ENCODE measurements around the gene KLHDC4. TPM values are rescaled to one million over a fixed set of nuclear protein-coding genes. Genes with fewer than 3 reads are reported as not detected.

Gene KLHDC4
- total and polyA plus RNA-seq, 7 donors = 12.7 to 71.0 (median 25.5) TPM

DNA sequence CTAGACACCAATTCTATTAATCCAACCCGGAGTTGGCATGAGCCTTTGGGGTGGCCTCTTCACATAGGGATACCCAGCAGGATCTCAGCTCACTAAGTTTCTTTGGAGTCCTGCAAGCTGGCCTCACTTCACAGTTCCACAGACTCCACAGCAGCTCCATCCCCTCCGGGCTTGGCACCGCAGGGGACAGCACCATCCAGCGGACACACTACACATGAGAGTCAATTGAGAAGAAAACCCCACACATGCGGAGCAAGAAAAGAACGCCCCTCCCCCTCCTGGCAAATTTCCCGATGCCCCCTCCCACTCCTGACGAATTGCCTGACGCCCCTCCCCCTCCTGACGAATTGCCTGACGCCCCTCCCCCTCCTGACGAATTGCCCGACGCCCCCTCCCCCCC, 31.1 kb downstream of the KLHDC4 start:
- H3K4me3 ChIP-seq = no peak overlapping the region
- no peak for DNase-seq
- WGBS, 2 donors = 82 to 86% methylated on average over 14 of the region's 14 CpGs
- H3K27me3 ChIP-seq = no peaks in the 10 kb centered on the region
- peaks cover 0 to 35% (median 8%) of the 10 kb centered on the region in 4 donors for H3K36me3 ChIP-seq
- intact Hi-C loops (cut with DNase I) = no loop called here
- TF ChIP-seq POLR2A (IDR thresholded peaks at IDR 0.05) (no peak), EP300 (IDR thresholded peaks at IDR 0.05) (no peak), CTCF (IDR thresholded peaks at IDR 0.05) (no peak)
- H3K4me1 ChIP-seq = no peaks in the 10 kb centered on the region
- H3K27ac ChIP-seq = no peak overlapping the region
- H3K9me3 ChIP-seq = no peaks in the 10 kb centered on the region

DNA sequence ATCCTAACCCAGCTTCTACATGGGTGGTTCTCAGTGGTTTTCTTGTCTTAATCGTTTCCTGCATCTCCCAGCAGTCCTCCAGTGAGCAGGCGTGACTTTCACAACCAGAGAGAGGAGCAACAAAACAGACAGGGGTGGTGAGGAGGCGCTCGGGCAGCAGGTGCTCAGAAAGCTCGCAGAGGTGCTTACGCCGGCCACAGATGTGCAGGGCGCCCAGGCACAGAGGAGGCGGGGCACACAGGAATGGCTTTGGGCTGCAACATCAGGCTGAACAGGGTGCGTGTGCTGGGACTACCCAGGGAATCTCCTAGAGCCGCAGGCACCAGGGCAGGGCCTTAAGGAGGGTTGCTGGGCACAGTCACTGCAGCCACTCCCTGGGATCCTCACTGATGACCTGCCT, 32.6 kb downstream of the KLHDC4 start:
- TF ChIP-seq CTCF (IDR thresholded peaks at IDR 0.05) (no peak), POLR2A (IDR thresholded peaks at IDR 0.05) (no peak), POLR2AphosphoS5 (IDR thresholded peaks at IDR 0.05) (no peak), EP300 (IDR thresholded peaks at IDR 0.05) (no peak)
- no peak for DNase-seq
- H3K4me3 ChIP-seq = no peak overlapping the region
- H3K9me3 ChIP-seq = no peaks in the 10 kb centered on the region
- peaks cover 0 to 47% (median 12%) of the 10 kb centered on the region in 4 donors for H3K36me3 ChIP-seq
- H3K27me3 ChIP-seq = no peaks in the 10 kb centered on the region
- 65 to 80% methylated on average over 11 of the region's 11 CpGs for WGBS, 2 donors
- intact Hi-C loops (cut with DNase I) = no loop called here
- no peaks in the 10 kb centered on the region for H3K4me1 ChIP-seq
- H3K27ac ChIP-seq = no peak overlapping the region

- no peaks in the 10 kb centered on the region for H3K4me1 ChIP-seq
- DNase-seq = no peak
- 96% methylated on average over 13 of the region's 13 CpGs for WGBS, 2 donors
- H3K36me3 ChIP-seq = peaks cover 0 to 53% (median 11%) of the 10 kb centered on the region in 4 donors
- no peak for TF ChIP-seq POLR2A (IDR thresholded peaks at IDR 0.05)
- TF ChIP-seq POLR2AphosphoS5 (IDR thresholded peaks at IDR 0.05) = no peak
- TF ChIP-seq EP300 (IDR thresholded peaks at IDR 0.05) = no peak
- TF ChIP-seq CTCF (IDR thresholded peaks at IDR 0.05) = no peak
- no peak overlapping the region for H3K27ac ChIP-seq
- intact Hi-C loops (cut with DNase I) = no loop called here
- no peaks in the 10 kb centered on the region for H3K27me3 ChIP-seq
- H3K4me3 ChIP-seq = no peak overlapping the region
- H3K9me3 ChIP-seq = no peaks in the 10 kb centered on the region
Observed at GRCh38 chr16:87731607-87732006, 34.2 kb downstream of the KLHDC4 start.

DNA sequence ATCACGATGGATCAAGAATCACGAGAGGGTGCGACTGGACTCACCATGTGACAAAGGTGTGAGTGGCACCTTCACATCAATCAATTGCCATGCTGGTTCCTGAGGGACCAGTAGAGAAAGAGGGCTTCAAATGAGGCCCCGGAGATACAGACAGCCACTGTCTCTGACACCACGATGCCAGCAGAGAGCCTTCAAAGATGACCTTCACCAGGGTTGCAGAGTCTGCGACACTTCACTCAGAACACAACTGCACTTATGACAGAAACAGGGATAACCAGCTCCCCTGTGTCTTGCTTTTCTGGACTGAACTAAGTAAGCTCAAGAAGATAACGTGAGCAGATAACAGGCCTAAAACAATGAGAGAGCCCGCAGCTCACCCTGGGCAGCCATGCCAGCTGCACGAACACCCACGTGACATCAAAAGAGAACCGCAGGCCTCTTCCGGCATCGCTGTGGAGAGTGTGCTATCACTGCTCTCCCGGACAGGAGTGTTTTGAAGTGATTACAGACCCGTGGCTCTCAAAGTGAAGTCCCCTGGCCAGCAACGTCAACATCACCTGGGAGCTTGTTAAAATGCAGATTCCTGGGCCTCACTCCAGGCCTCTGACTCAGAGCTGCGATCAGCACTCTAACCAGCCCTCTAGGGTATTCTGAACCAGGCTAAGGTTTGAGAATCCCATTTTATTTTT, 36.4 kb downstream of the KLHDC4 start:
- Histone ChIP-seq H3K4me3 (no peak overlapping the region), H3K36me3 (peaks cover 0 to 49% (median 10%) of the 10 kb centered on the region in 4 donors), H3K9me3 (no peaks in the 10 kb centered on the region), H3K27me3 (no peaks in the 10 kb centered on the region), H3K4me1 (no peaks in the 10 kb centered on the region), H3K27ac (no peak overlapping the region)
- WGBS, 2 donors = 95 to 96% methylated on average over 17 of the region's 17 CpGs
- TF ChIP-seq EP300 (IDR thresholded peaks at IDR 0.05) = no peak
- TF ChIP-seq CTCF (IDR thresholded peaks at IDR 0.05) = no peak
- no peak for TF ChIP-seq POLR2A (IDR thresholded peaks at IDR 0.05)
- no peak for TF ChIP-seq POLR2AphosphoS5 (IDR thresholded peaks at IDR 0.05)
- no peak for DNase-seq
- intact Hi-C loops (cut with DNase I) = no loop called here

DNA sequence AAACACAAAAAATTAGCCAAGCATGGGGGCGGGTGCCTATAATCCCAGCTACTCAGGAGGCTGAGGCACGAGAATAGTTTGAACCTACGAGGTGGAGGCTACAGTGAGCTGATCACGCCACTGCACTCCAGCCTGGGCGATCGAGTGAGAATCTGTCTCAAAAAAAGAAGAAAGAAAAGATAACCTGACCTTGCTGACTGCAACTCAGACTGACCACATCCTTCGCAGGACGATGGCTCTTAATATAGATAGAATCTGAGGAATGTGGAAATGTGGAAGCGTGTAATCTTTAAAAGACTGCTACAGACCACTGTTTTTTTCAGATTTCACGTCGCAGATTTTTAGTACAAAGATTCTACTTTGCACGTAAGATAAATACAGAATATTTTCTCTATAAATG, 37.8 kb downstream of the KLHDC4 start:
- DNase-seq = no peak
- intact Hi-C loops (cut with DNase I) = no loop called here
- WGBS, 2 donors = 93% methylated on average over 12 of the region's 12 CpGs
- H3K9me3 ChIP-seq = no peaks in the 10 kb centered on the region
- TF ChIP-seq EP300 (IDR thresholded peaks at IDR 0.05) = no peak
- no peak for TF ChIP-seq POLR2AphosphoS5 (IDR thresholded peaks at IDR 0.05)
- no peak for TF ChIP-seq CTCF (IDR thresholded peaks at IDR 0.05)
- no peak for TF ChIP-seq POLR2A (IDR thresholded peaks at IDR 0.05)
- H3K4me1 ChIP-seq = peaks cover 0 to 6% (median 2%) of the 10 kb centered on the region in 4 donors
- peaks cover 0 to 49% (median 8%) of the 10 kb centered on the region in 4 donors for H3K36me3 ChIP-seq
- no peak overlapping the region for H3K4me3 ChIP-seq
- no peaks in the 10 kb centered on the region for H3K27me3 ChIP-seq
- H3K27ac ChIP-seq = no peak overlapping the region
